OCI-LY1 (cell line): ENCODE measurements around the gene DCAF7.

Experiments
- H2AFZ ChIP-seq: fragments of 200-600 bp; sonication (generic), shearing (Covaris generic); 2 replicates; pipeline ENCODE4 v1.6.0; 2014; ENCODE audit warnings: antibody characterized with exemption, mild to moderate bottlenecking, low read length
- H3F3A ChIP-seq: fragments of 200-600 bp; sonication (generic), shearing (Covaris generic); 2 replicates; pipeline ENCODE4 v1.6.0; 2014; ENCODE audit warnings: mild to moderate bottlenecking, antibody characterized with exemption, low read length, moderate library complexity; ENCODE audit not compliant: insufficient read depth
- H3K27ac ChIP-seq: fragments of 200-600 bp; sonication (generic); 2 replicates; pipeline ENCODE4 v1.5.1; 2014; ENCODE audit warnings: low read length, mixed run types, mild to moderate bottlenecking, low read depth; ENCODE audit not compliant: poor library complexity, severe bottlenecking
- H3K27me3 ChIP-seq: fragments of 200-600 bp; sonication (generic); 2 replicates; pipeline ENCODE4 v1.6.0; 2014; ENCODE audit warnings: antibody characterized with exemption, mild to moderate bottlenecking, low read length, moderate library complexity; ENCODE audit not compliant: insufficient read depth
- H3K36me3 ChIP-seq: fragments of 200-600 bp; sonication (generic); 2 replicates; pipeline ENCODE4 v1.6.1; 2014; ENCODE audit warnings: mild to moderate bottlenecking, antibody characterized with exemption, low read length, moderate library complexity, mixed read lengths; ENCODE audit not compliant: insufficient read depth
- H3K4me1 ChIP-seq: fragments of 200-600 bp; sonication (generic); 2 replicates; pipeline ENCODE4 v1.5.1; 2014; ENCODE audit warnings: mild to moderate bottlenecking, low read length, moderate library complexity; ENCODE audit not compliant: insufficient read depth, severe bottlenecking
- H3K4me2 ChIP-seq: fragments of 200-600 bp; sonication (generic), shearing (Covaris generic); 2 replicates; pipeline ENCODE4 v1.6.1; 2014; ENCODE audit warnings: low read length
- H3K4me3 ChIP-seq: fragments of 200-600 bp; sonication (generic); 2 replicates; pipeline ENCODE4 v1.5.1; 2014; ENCODE audit warnings: low read length, low read depth, mild to moderate bottlenecking, mixed read lengths; ENCODE audit not compliant: poor library complexity, severe bottlenecking
- H3K79me2 ChIP-seq: fragments of 200-600 bp; shearing (Covaris generic); 2 replicates; pipeline ENCODE4 v1.6.1; 2016; ENCODE audit warnings: mixed run types, low read length, mixed read lengths; ENCODE audit not compliant: insufficient read depth
- H3K9ac ChIP-seq: fragments of 200-600 bp; sonication (generic), shearing (Covaris generic); 2 replicates; pipeline ENCODE4 v1.6.1; 2014; ENCODE audit warnings: mild to moderate bottlenecking, low read length, mixed read lengths
- H3K9me2 ChIP-seq: fragments of 200-600 bp; sonication (generic), shearing (Covaris generic); 2 replicates; pipeline ENCODE4 v1.6.1; 2014; ENCODE audit warnings: low read depth, mild to moderate bottlenecking, low read length, mixed read lengths
- H3K9me3 ChIP-seq: fragments of 200-600 bp; shearing (Covaris generic); 2 replicates; pipeline ENCODE4 v1.6.1; 2014; ENCODE audit warnings: low read length, mixed read lengths
- H4K20me1 ChIP-seq: fragments of 200-600 bp; sonication (generic), shearing (Covaris generic); 2 replicates; pipeline ENCODE4 v1.6.0; 2016; ENCODE audit warnings: mild to moderate bottlenecking, low read length; ENCODE audit not compliant: insufficient read depth
- CTCF ChIP-seq: fragments of 200-600 bp; sonication (generic), shearing (Covaris generic); IDR thresholded peaks from 2 replicates; pipeline ENCODE4 v1.5.1; 2017; ENCODE audit warnings: mild to moderate bottlenecking, antibody characterized with exemption, low read length, moderate library complexity, mixed read lengths
- EZH2 ChIP-seq: fragments of 200-600 bp; sonication (generic), shearing (Covaris generic); IDR thresholded peaks from 2 replicates; pipeline ENCODE4 v1.8.0; 2017; ENCODE audit warnings: borderline replicate concordance, mixed run types, mild to moderate bottlenecking, antibody characterized with exemption, low read length, moderate library complexity, mixed read lengths

DCAF7 gene

DNA sequence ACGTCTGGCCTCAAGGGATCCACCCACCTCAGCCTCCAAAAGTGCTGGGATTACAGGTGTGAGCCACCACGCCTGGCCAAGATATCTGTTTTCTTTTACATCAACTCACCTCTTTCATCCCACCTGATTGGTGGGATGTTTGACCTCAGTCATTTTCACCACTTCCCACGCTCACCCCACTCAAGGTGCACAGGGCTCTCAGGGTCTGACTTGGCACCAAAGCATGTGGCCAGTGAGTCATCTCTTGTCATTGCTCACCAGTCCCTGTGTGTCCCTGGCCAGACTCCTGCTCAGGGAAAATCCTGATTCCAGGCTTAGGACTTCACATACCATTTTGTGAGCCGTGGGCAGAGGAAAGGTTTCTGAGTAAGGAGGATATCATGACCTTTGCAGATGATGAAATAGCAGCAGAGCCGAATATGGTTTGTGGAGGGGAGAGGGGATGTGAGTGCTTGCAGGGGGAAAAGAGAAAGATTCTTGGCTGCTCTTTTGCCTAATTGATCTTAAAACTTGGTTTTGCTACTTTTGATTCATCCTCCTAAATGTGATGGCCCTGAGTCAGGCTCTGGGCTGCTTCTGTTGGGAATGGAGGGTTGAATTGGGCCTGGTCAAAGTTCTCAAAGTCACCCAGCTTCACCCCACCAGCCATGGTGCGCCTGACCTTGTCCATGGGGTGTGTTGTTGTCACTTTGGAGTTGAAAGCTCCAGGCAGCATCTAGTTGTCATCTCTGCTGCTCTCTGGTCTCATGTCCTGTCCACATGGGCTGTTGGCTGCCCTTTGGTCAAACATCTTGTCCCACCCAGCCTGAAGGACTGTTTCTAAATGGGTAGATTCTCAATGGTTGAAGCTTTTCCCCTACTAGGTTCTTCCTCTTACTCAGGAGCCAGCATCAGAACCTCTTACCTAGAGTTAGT lies 33.1 kb upstream of the DCAF7 start:
- peaks cover 4% of the 10 kb centered on the region; the same call in 1 of the 2 replicates for H3K27me3 ChIP-seq
- no peaks in the 10 kb centered on the region for H4K20me1 ChIP-seq
- TF ChIP-seq CTCF (no peak), EZH2 (no peak)
- no peak overlapping the region for H3K27ac ChIP-seq
- H3F3A ChIP-seq: no peaks in the 10 kb centered on the region
- H3K4me1 ChIP-seq: no peaks in the 10 kb centered on the region
- H3K4me3 ChIP-seq: no peak overlapping the region
- H3K9ac ChIP-seq: no peak overlapping the region
- no peaks in the 10 kb centered on the region for H3K79me2 ChIP-seq
- no peak overlapping the region for H2AFZ ChIP-seq
- H3K4me2 ChIP-seq: no peak overlapping the region
- H3K9me3 ChIP-seq: no peaks in the 10 kb centered on the region
- H3K36me3 ChIP-seq: no peaks in the 10 kb centered on the region
- H3K9me2 ChIP-seq: no peaks in the 10 kb centered on the region

DNA sequence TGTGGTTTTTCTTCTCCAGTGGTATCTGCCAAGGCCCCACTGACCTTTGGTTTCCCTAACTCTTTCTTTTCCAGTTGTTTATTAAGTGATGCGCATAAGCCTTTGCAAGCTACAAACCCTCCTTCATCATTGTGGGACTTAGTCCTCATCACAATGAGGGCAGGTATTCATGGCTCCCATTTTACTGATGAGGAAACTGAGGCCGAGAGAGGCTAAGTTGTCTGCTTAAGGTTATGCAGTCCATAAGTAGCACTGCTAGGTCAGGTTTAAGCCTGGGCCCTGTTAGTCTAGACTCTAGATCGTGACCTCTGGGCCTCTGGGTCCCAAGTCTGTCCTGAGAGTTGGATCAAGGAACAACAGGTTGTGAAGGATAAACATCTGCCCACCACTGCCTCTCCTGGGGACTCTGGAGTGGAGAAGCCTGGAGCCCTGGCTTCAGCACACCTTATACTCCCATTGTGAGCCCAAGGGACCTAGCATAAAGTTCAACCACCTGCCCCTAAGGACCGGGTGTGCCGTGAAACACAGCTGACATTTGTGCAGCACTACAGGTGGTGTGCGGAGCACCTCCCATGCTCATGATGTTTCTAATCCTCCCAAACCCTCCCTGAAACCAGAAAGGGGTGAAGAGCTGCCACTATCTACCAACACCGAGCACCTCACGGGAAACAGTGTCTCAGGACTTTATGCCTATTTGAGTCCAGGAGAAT lies 32.3 kb upstream of the DCAF7 start:
- Histone ChIP-seq H3K9ac (no peak overlapping the region), H4K20me1 (no peaks in the 10 kb centered on the region), H3K9me3 (no peaks in the 10 kb centered on the region), H3K4me3 (no peak overlapping the region), H3K79me2 (no peaks in the 10 kb centered on the region), H3K9me2 (no peaks in the 10 kb centered on the region), H3K27me3 (no peaks in the 10 kb centered on the region), H3F3A (no peaks in the 10 kb centered on the region), H3K27ac (no peak overlapping the region), H2AFZ (no peak overlapping the region), H3K36me3 (no peaks in the 10 kb centered on the region), H3K4me2 (no peak overlapping the region), H3K4me1 (no peaks in the 10 kb centered on the region)
- TF ChIP-seq EZH2 (no peak), CTCF (no peak)

- H3K27ac ChIP-seq: no peak overlapping the region
- H3K9me2 ChIP-seq: no peaks in the 10 kb centered on the region
- H3K9ac ChIP-seq: no peak overlapping the region
- no peaks in the 10 kb centered on the region for H3K9me3 ChIP-seq
- H2AFZ ChIP-seq: no peak overlapping the region
- no peaks in the 10 kb centered on the region for H3K79me2 ChIP-seq
- H3K27me3 ChIP-seq: no peaks in the 10 kb centered on the region; the same call in 1 of the 2 replicates
- H3F3A ChIP-seq: no peaks in the 10 kb centered on the region
- H3K4me1 ChIP-seq: no peaks in the 10 kb centered on the region
- no peak overlapping the region for H3K4me3 ChIP-seq
- no peaks in the 10 kb centered on the region for H4K20me1 ChIP-seq
- no peaks in the 10 kb centered on the region for H3K36me3 ChIP-seq
- no peak overlapping the region for H3K4me2 ChIP-seq
- TF ChIP-seq CTCF (no peak), EZH2 (no peak)
Measured at GRCh38 chr17:63519116-63519881, 31.0 kb upstream of the DCAF7 start.
